ENCODE measurements around the gene PRLR.
A peak's percentile ranks its signal among the peaks of the same experiment; 100 is the strongest.

PRLR gene

GRCh38 chr5:35248843-35249780, 18.8 kb upstream of the PRLR start:
- peak; percentile 39 for DNase-seq
- Histone ChIP-seq H2BK5ac (ENCODE audit: low read depth, low read length, poor library complexity, severe bottlenecking) (no peak overlapping the region), H3K14ac (ENCODE audit: low read length in 2 of 2) (no peak overlapping the region), H3K4me1 (ENCODE audit: control insufficient read depth, insufficient read depth, low read depth, low read length) (no peaks in the 10 kb centered on the region), H3K18ac (ENCODE audit: low read depth in 1 of 2, low read length in 2 of 2) (no peak overlapping the region), H3K27me3 (ENCODE audit: control insufficient read depth in 1 of 2, insufficient read depth in 1 of 2, low read length in 2 of 2) (no peaks in the 10 kb centered on the region), H3K9me3 (ENCODE audit: control insufficient read depth, low read length) (peaks cover 12% of the 10 kb centered on the region), H3K27ac (ENCODE audit: low read length, poor library complexity, severe bottlenecking) (no peak overlapping the region), H2AK5ac (ENCODE audit: low read length, severe bottlenecking) (no peak overlapping the region), H4K8ac (ENCODE audit: low read length) (no peak overlapping the region), H2BK12ac (ENCODE audit: low read length in 2 of 2) (no peak overlapping the region), H4K91ac (ENCODE audit: low read length) (no peak overlapping the region), H2BK15ac (ENCODE audit: low read depth, poor library complexity, severe bottlenecking) (no peak overlapping the region), H3K4ac (ENCODE audit: low read depth in 1 of 2, low read length in 2 of 2) (no peak overlapping the region), H3K23ac (ENCODE audit: low read length in 2 of 2) (no peak overlapping the region), H3K4me3 (ENCODE audit: insufficient read depth in 1 of 2, low read depth in 1 of 2, low read length in 2 of 2) (peak overlapping the region in 1 of 2 experiments; percentile 16), H3K9ac (ENCODE audit: low read length) (peak overlapping the region; percentile 65), H3K79me1 (replicated peaks; ENCODE audit: low read length, poor library complexity, severe bottlenecking) (no peaks in the 10 kb centered on the region), H2AFZ (ENCODE audit: low read depth, low read length) (no peak overlapping the region), H3K4me2 (ENCODE audit: low read length, poor library complexity, severe bottlenecking) (peak overlapping the region; percentile 53), H3K36me3 (ENCODE audit: control insufficient read depth in 1 of 2, insufficient read depth in 2 of 2, low read depth in 1 of 2, low read length in 2 of 2) (no peaks in the 10 kb centered on the region), H2BK120ac (ENCODE audit: low read depth, low read length) (no peak overlapping the region)
- 89% methylated on average over 4 of the region's 5 CpGs for WGBS

GRCh38 chr5:35247648-35248034, 17.4 kb upstream of the PRLR start:
- H4K91ac ChIP-seq (ENCODE audit: low read length) = no peak overlapping the region
- peak overlapping the region; percentile 8 for H3K9ac ChIP-seq (ENCODE audit: low read length)
- no peak overlapping the region for H3K23ac ChIP-seq (ENCODE audit: low read length in 2 of 2)
- H3K18ac ChIP-seq (ENCODE audit: low read depth in 1 of 2, low read length in 2 of 2) = no peak overlapping the region
- WGBS = 96% methylated on average over 5 of the region's 6 CpGs
- H2BK120ac ChIP-seq (ENCODE audit: low read depth, low read length) = no peak overlapping the region
- no peak overlapping the region for H2AK5ac ChIP-seq (ENCODE audit: low read length, severe bottlenecking)
- H3K4me1 ChIP-seq (ENCODE audit: control insufficient read depth, insufficient read depth, low read depth, low read length) = no peaks in the 10 kb centered on the region
- H3K36me3 ChIP-seq (ENCODE audit: control insufficient read depth in 1 of 2, insufficient read depth in 2 of 2, low read depth in 1 of 2, low read length in 2 of 2) = no peaks in the 10 kb centered on the region
- no peak for DNase-seq
- no peak overlapping the region for H3K14ac ChIP-seq (ENCODE audit: low read length in 2 of 2)
- no peak overlapping the region for H2BK15ac ChIP-seq (ENCODE audit: low read depth, poor library complexity, severe bottlenecking)
- no peak overlapping the region for H3K4ac ChIP-seq (ENCODE audit: low read depth in 1 of 2, low read length in 2 of 2)
- H3K79me1 ChIP-seq (replicated peaks; ENCODE audit: low read length, poor library complexity, severe bottlenecking) = no peaks in the 10 kb centered on the region
- H3K27ac ChIP-seq (ENCODE audit: low read length, poor library complexity, severe bottlenecking) = no peak overlapping the region
- peak overlapping the region in 1 of 2 experiments; percentile 15 for H3K4me3 ChIP-seq (ENCODE audit: insufficient read depth in 1 of 2, low read depth in 1 of 2, low read length in 2 of 2)
- no peak overlapping the region for H3K4me2 ChIP-seq (ENCODE audit: low read length, poor library complexity, severe bottlenecking)
- no peak overlapping the region for H2BK12ac ChIP-seq (ENCODE audit: low read length in 2 of 2)
- H2BK5ac ChIP-seq (ENCODE audit: low read depth, low read length, poor library complexity, severe bottlenecking) = no peak overlapping the region
- no peak overlapping the region for H2AFZ ChIP-seq (ENCODE audit: low read depth, low read length)
- peaks cover 0 to under 1% of the 10 kb centered on the region in 2 experiments for H3K27me3 ChIP-seq (ENCODE audit: control insufficient read depth in 1 of 2, insufficient read depth in 1 of 2, low read length in 2 of 2)
- H4K8ac ChIP-seq (ENCODE audit: low read length) = no peak overlapping the region
- H3K9me3 ChIP-seq (ENCODE audit: control insufficient read depth, low read length) = no peaks in the 10 kb centered on the region

- no peak overlapping the region for H3K14ac ChIP-seq (ENCODE audit: low read length in 2 of 2)
- 54% methylated on average over 2 of the region's 7 CpGs for whole genome bisulfite sequencing
- no peaks in the 10 kb centered on the region for H3K4me1 ChIP-seq (ENCODE audit: control insufficient read depth, insufficient read depth, low read depth, low read length)
- H2BK12ac ChIP-seq (ENCODE audit: low read length in 2 of 2) = no peak overlapping the region
- no peak overlapping the region for H3K23ac ChIP-seq (ENCODE audit: low read length in 2 of 2)
- peak overlapping the region in 1 of 2 experiments; percentile 15 for H3K4me3 ChIP-seq (ENCODE audit: insufficient read depth in 1 of 2, low read depth in 1 of 2, low read length in 2 of 2)
- no peak overlapping the region for H2AK5ac ChIP-seq (ENCODE audit: low read length, severe bottlenecking)
- H3K9me3 ChIP-seq (ENCODE audit: control insufficient read depth, low read length) = no peaks in the 10 kb centered on the region
- peaks cover 0 to 3% of the 10 kb centered on the region in 2 experiments for H3K27me3 ChIP-seq (ENCODE audit: control insufficient read depth in 1 of 2, insufficient read depth in 1 of 2, low read length in 2 of 2)
- H3K79me1 ChIP-seq (replicated peaks; ENCODE audit: low read length, poor library complexity, severe bottlenecking) = no peaks in the 10 kb centered on the region
- H3K4me2 ChIP-seq (ENCODE audit: low read length, poor library complexity, severe bottlenecking) = no peak overlapping the region
- no peaks in the 10 kb centered on the region for H3K36me3 ChIP-seq (ENCODE audit: control insufficient read depth in 1 of 2, insufficient read depth in 2 of 2, low read depth in 1 of 2, low read length in 2 of 2)
- no peak overlapping the region for H4K8ac ChIP-seq (ENCODE audit: low read length)
- H3K4ac ChIP-seq (ENCODE audit: low read depth in 1 of 2, low read length in 2 of 2) = no peak overlapping the region
- no peak overlapping the region for H2BK120ac ChIP-seq (ENCODE audit: low read depth, low read length)
- no peak for DNase-seq
- H2BK5ac ChIP-seq (ENCODE audit: low read depth, low read length, poor library complexity, severe bottlenecking) = no peak overlapping the region
- no peak overlapping the region for H2AFZ ChIP-seq (ENCODE audit: low read depth, low read length)
- H3K18ac ChIP-seq (ENCODE audit: low read depth in 1 of 2, low read length in 2 of 2) = no peak overlapping the region
- peak overlapping the region; percentile 8 for H3K9ac ChIP-seq (ENCODE audit: low read length)
- no peak overlapping the region for H3K27ac ChIP-seq (ENCODE audit: low read length, poor library complexity, severe bottlenecking)
- no peak overlapping the region for H2BK15ac ChIP-seq (ENCODE audit: low read depth, poor library complexity, severe bottlenecking)
- no peak overlapping the region for H4K91ac ChIP-seq (ENCODE audit: low read length)
These were observed 16.8 kb upstream of the PRLR start for GRCh38 chr5:35246900-35247647.

GRCh38 chr5:35246411-35246810, 16.1 kb upstream of the PRLR start:
- H2BK12ac ChIP-seq (ENCODE audit: low read length in 2 of 2) = no peak overlapping the region
- no peak overlapping the region for H3K4ac ChIP-seq (ENCODE audit: low read depth in 1 of 2, low read length in 2 of 2)
- no peak overlapping the region for H3K14ac ChIP-seq (ENCODE audit: low read length in 2 of 2)
- no peak overlapping the region for H2AFZ ChIP-seq (ENCODE audit: low read depth, low read length)
- no peak overlapping the region for H3K18ac ChIP-seq (ENCODE audit: low read depth in 1 of 2, low read length in 2 of 2)
- H3K9me3 ChIP-seq (ENCODE audit: control insufficient read depth, low read length) = no peaks in the 10 kb centered on the region
- no peak overlapping the region for H3K27ac ChIP-seq (ENCODE audit: low read length, poor library complexity, severe bottlenecking)
- no peaks in the 10 kb centered on the region for H3K79me1 ChIP-seq (replicated peaks; ENCODE audit: low read length, poor library complexity, severe bottlenecking)
- no peak overlapping the region for H3K4me3 ChIP-seq (ENCODE audit: insufficient read depth in 1 of 2, low read depth in 1 of 2, low read length in 2 of 2)
- H4K91ac ChIP-seq (ENCODE audit: low read length) = no peak overlapping the region
- H4K8ac ChIP-seq (ENCODE audit: low read length) = no peak overlapping the region
- H2BK120ac ChIP-seq (ENCODE audit: low read depth, low read length) = no peak overlapping the region
- H2BK5ac ChIP-seq (ENCODE audit: low read depth, low read length, poor library complexity, severe bottlenecking) = no peak overlapping the region
- H3K23ac ChIP-seq (ENCODE audit: low read length in 2 of 2) = no peak overlapping the region
- H3K9ac ChIP-seq (ENCODE audit: low read length) = no peak overlapping the region
- H3K27me3 ChIP-seq (ENCODE audit: control insufficient read depth in 1 of 2, insufficient read depth in 1 of 2, low read length in 2 of 2) = peaks cover 0 to 3% of the 10 kb centered on the region in 2 experiments
- H3K4me1 ChIP-seq (ENCODE audit: control insufficient read depth, insufficient read depth, low read depth, low read length) = no peaks in the 10 kb centered on the region
- H2BK15ac ChIP-seq (ENCODE audit: low read depth, poor library complexity, severe bottlenecking) = no peak overlapping the region
- WGBS = 52% methylated on average over 2 of the region's 2 CpGs
- H2AK5ac ChIP-seq (ENCODE audit: low read length, severe bottlenecking) = no peak overlapping the region
- H3K4me2 ChIP-seq (ENCODE audit: low read length, poor library complexity, severe bottlenecking) = no peak overlapping the region
- no peaks in the 10 kb centered on the region for H3K36me3 ChIP-seq (ENCODE audit: control insufficient read depth in 1 of 2, insufficient read depth in 2 of 2, low read depth in 1 of 2, low read length in 2 of 2)
- no peak for DNase-seq

All from mesenchymal stem cell (in vitro differentiated cells and primary cell).